ENCODE results near the gene SPTBN5.

The SPTBN5 gene

DNA sequence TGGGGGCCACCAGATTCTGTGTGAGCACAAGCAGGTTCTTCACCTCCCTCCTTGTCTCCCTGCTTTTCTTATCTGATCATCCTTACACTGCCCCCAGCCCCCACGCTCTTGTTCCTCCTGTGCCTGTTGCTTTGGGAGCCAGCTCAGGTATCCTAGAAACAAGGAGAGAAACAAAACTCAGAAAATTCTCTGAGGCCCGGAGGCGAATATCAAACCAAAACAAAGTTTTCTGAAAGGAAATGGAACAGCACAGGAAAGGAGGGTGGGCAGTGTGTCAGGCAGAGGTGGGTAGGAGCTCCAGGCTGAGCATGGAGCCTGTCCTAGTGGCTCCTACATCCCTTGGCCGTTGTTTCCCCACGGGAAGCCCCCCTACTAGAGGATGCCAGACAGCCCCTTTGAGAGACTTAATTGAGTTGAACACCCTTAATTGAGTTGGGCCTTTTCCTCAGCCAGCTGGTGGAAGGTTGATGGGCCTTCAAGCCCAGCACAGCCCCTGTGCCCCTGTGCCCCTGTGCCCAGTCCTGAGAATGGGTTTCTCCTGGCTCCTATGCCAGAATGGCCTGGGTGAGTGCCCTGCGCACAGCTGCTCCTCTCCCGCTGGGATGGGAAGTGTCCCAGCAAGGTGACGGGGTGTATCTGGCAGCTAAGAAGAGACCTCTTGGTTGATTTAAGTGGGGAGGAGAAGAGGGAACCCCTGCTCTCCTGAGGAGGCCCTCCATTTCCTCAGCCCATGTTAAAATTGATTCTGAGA is 88.8 kb downstream of the SPTBN5 start:
- no peak for DNase-seq (ENCODE audit: low spot score)

- DNase-seq (ENCODE audit: low spot score): no peak
These were observed 89.5 kb downstream of the SPTBN5 start for GRCh38 chr15:41804361-41804760.

DNA sequence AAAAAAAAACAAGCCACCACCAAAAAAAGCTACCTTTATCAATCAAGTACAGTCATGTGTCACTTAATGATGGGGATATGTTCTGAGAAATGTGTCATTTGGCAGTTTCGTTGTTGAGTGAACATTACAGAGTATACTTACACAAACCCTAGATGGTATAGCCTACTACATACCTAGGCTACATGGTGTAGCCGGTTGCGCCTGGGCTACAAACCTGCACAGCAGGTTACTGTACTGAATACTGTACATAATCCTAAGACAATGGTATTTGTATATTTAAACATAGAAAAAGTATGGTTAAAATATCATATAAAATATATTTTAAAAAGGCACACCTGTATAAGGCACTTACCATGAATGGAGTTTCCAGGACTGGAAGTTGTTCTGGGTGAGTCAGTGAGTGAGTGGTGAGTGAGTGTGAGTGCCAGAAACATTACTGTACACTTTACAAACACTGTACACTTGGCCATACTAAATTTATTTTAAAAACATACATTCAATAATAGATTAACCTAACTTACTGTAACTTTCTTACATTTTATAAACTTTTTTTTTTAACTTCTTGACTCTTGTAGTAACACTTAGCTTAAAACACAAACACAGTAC is 91.9 kb downstream of the SPTBN5 start:
- DNase-seq (ENCODE audit: low spot score): no peak

- DNase-seq (ENCODE audit: low spot score): no peak
These were observed 92.7 kb downstream of the SPTBN5 start for GRCh38 chr15:41801185-41801584.

DNA sequence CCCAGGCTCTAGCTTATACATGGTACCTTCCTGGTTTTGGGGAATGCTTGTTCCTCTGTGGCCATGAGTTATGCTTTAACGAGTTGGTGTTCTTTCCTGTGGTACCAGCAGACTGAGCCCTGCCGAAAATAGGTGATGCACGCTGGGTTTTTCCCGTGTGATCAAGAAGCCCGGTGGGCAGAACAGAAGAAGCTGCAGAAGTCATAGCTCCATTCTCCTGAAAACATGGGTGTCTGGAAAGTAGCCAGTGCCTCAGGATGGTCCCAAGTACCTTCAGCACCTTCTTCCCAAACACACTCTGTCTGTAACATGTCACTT is 94.4 kb downstream of the SPTBN5 start:
- DNase-seq (ENCODE audit: low spot score): no peak

GRCh38 chr15:41798607-41799487 is 95.0 kb downstream of the SPTBN5 start:
- DNase-seq (ENCODE audit: low spot score): no peak

Measured in HuH-7.5 (cell line).